ENCODE results near the gene PRXL2C.

PRXL2C gene

GRCh38 chr9:96619124-96619465, 36.0 kb downstream of the PRXL2C start:
- TF ChIP-seq CTCF (IDR thresholded peaks at IDR 0.05), result no peak

- no peak for TF ChIP-seq CTCF (IDR thresholded peaks at IDR 0.05)
Observed at GRCh38 chr9:96618209-96619123, 36.7 kb downstream of the PRXL2C start.

- TF ChIP-seq CTCF (IDR thresholded peaks at IDR 0.05), result no peak
Observed at GRCh38 chr9:96617439-96618185, 37.5 kb downstream of the PRXL2C start.

- TF ChIP-seq CTCF (IDR thresholded peaks at IDR 0.05), result no peak
Observed at GRCh38 chr9:96616817-96617438, 38.2 kb downstream of the PRXL2C start.

- no peak for TF ChIP-seq CTCF (IDR thresholded peaks at IDR 0.05)
Observed at GRCh38 chr9:96615411-96615810, 39.7 kb downstream of the PRXL2C start.

GRCh38 chr9:96612966-96613589, 42.0 kb downstream of the PRXL2C start:
- TF ChIP-seq CTCF (IDR thresholded peaks at IDR 0.05), result no peak

All from LNCAP (cell line).